ENCODE measurements around the gene TPGS2. TPM values are rescaled to one million over a fixed set of nuclear protein-coding genes. Genes with fewer than 3 reads are reported as not detected.

Gene TPGS2
- total and polyA plus RNA-seq, 5 donors from 2014 or later, result 45.6 to 107 (median 72.4) TPM

DNA sequence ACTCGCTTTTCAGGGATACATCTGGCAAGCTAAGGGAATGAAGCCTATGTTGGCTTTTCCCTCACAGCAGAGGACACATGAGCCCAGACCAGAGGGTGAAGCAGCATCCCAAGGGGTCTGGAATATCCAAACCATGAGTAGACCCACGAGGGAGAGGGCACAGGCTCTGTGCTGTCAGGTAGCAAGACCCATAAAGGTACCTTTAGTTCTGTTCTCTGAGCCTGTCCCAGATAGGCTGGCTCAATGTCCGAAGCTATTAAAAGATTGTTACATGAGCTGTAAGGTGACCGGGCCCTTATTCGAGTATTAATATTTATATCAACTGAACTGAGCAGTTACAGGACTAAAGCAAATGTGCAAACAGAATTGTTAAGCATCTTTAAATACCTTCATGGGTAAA lies 52.2 kb downstream of the TPGS2 start:
- Mint-ChIP-seq H3K9me3 (peaks cover 0 to 2% (median 0%) of the 10 kb centered on the region in 7 donors), H3K27ac (no peak overlapping the region), H3K4me1 (peaks cover 0 to 5% (median 2%) of the 10 kb centered on the region in 4 donors), H3K27me3 (no peaks in the 10 kb centered on the region), H3K4me3 (no peak overlapping the region), H3K36me3 (peaks cover 12% of the 10 kb centered on the region)
- Histone ChIP-seq H3K9me3 (ENCODE audit: control insufficient read depth in 2 of 2, low read length in 2 of 2) (no peaks in the 10 kb centered on the region), H3K27me3 (ENCODE audit: control insufficient read depth, insufficient read depth, low read length) (no peaks in the 10 kb centered on the region), H3K27ac (ENCODE audit: insufficient read depth, low read length, poor library complexity, severe bottlenecking) (no peak overlapping the region), H3K4me3 (ENCODE audit: low read depth, low read length) (no peak overlapping the region), H3K4me1 (ENCODE audit: control insufficient read depth, insufficient read depth, low read length, poor library complexity, severe bottlenecking) (no peaks in the 10 kb centered on the region), H3K36me3 (ENCODE audit: control insufficient read depth, insufficient read depth, low read length) (peaks cover 8% of the 10 kb centered on the region)
- ATAC-seq (ENCODE audit: low read depth in 2 of 2) (no peak), DNase-seq (no peak)

DNA sequence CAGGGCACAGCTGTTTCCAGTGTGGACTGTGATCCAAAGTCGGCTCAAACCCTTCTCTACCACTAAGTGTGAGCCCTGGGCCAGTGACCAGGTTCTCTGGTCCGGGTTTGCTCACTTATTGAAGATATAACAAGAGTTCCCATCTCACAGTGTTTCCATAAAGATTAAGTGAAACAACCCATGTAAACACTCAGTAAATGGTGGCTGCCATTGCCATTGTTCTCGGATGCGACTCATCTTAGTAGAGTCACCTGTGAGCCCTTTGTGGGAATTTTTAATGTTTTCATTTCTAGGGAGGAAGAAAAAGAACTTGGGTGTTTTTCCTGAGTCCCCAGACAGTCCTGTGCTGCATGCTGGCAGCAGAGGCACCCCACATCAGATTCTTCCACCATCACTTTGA lies 53.4 kb downstream of the TPGS2 start:
- ATAC-seq (ENCODE audit: low read depth in 2 of 2), result no peak
- Mint-ChIP-seq H3K36me3 (peaks cover 12% of the 10 kb centered on the region), H3K4me1 (peaks cover 7 to 15% (median 10%) of the 10 kb centered on the region in 4 donors), H3K4me3 (no peak overlapping the region), H3K27ac (no peak overlapping the region), H3K9me3 (peaks cover 0 to 5% (median 0%) of the 10 kb centered on the region in 7 donors), H3K27me3 (no peaks in the 10 kb centered on the region)
- H3K9me3 ChIP-seq (ENCODE audit: control insufficient read depth in 2 of 2, low read length in 2 of 2), result no peaks in the 10 kb centered on the region
- H3K27me3 ChIP-seq (ENCODE audit: control insufficient read depth, insufficient read depth, low read length), result no peaks in the 10 kb centered on the region
- peaks cover 6% of the 10 kb centered on the region for H3K36me3 ChIP-seq (ENCODE audit: control insufficient read depth, insufficient read depth, low read length)
- no peak overlapping the region for H3K4me3 ChIP-seq (ENCODE audit: low read depth, low read length)
- no peak for DNase-seq
- H3K27ac ChIP-seq (ENCODE audit: insufficient read depth, low read length, poor library complexity, severe bottlenecking), result no peak overlapping the region
- H3K4me1 ChIP-seq (ENCODE audit: control insufficient read depth, insufficient read depth, low read length, poor library complexity, severe bottlenecking), result no peaks in the 10 kb centered on the region

DNA sequence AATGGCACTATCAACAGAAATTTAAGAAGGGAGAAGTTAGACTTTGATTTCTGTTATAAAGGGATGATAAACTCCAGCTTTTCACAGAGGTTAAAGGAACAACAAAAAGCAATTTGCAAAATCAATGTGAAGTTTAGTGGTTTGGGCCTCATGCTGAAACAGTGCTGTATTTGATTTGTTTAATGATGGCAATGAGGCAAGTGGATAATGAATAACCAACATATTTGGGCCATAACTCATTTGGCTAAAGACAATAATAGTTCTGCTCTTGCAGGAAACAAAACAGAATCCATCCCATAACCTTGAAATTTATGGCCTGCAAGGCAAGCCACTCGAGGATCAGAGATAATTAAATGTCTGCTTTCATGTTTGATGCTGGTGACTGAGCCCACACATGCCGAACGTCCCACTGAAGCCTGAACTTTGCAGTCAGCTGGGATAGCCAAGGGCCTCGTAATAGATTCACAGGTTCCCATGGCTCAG lies 56.5 kb downstream of the TPGS2 start:
- no peak for DNase-seq
- no peak overlapping the region for H3K27ac ChIP-seq (ENCODE audit: insufficient read depth, low read length, poor library complexity, severe bottlenecking)
- no peak overlapping the region for H3K4me3 ChIP-seq (ENCODE audit: low read depth, low read length)
- Mint-ChIP-seq H3K27ac (no peak overlapping the region), H3K36me3 (no peaks in the 10 kb centered on the region), H3K4me1 (peaks cover 7 to 16% (median 10%) of the 10 kb centered on the region in 4 donors), H3K27me3 (no peaks in the 10 kb centered on the region), H3K4me3 (no peak overlapping the region), H3K9me3 (peaks cover 0 to 5% (median 0%) of the 10 kb centered on the region in 7 donors)
- ATAC-seq (ENCODE audit: low read depth in 2 of 2), result no peak
- H3K4me1 ChIP-seq (ENCODE audit: control insufficient read depth, insufficient read depth, low read length, poor library complexity, severe bottlenecking), result no peaks in the 10 kb centered on the region
- H3K27me3 ChIP-seq (ENCODE audit: control insufficient read depth, insufficient read depth, low read length), result no peaks in the 10 kb centered on the region
- H3K36me3 ChIP-seq (ENCODE audit: control insufficient read depth, insufficient read depth, low read length), result no peaks in the 10 kb centered on the region
- no peaks in the 10 kb centered on the region for H3K9me3 ChIP-seq (ENCODE audit: control insufficient read depth in 2 of 2, low read length in 2 of 2)

DNA sequence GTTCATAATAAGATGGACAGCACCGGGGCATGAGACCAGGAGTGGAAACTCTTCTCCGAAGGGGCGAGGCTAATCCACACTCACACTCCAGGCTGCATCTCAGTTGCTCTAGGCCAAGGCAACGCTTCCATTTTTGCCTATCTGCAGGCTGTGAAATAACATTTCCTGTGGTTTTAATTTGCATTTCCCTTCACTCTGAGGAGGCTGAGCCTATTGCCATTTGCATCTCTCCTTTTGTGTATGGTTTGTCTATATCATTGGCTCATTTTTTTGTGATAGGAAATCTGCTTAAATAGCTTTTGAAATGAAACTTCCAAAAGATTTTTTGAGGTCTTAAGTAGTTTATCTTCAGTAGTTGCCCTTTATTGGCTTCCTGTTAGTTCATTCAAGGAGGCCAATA lies 57.6 kb downstream of the TPGS2 start:
- peak overlapping the region; percentile 26 for H3K4me3 ChIP-seq (ENCODE audit: low read depth, low read length)
- H3K27ac Mint-ChIP-seq, result peak overlapping the region in 1 of 3 donors; percentile 67
- peaks cover 7 to 16% (median 10%) of the 10 kb centered on the region in 4 donors for H3K4me1 Mint-ChIP-seq
- ATAC-seq (ENCODE audit: low read depth in 2 of 2), result no peak
- no peak overlapping the region for H3K27ac ChIP-seq (ENCODE audit: insufficient read depth, low read length, poor library complexity, severe bottlenecking)
- no peaks in the 10 kb centered on the region for H3K4me1 ChIP-seq (ENCODE audit: control insufficient read depth, insufficient read depth, low read length, poor library complexity, severe bottlenecking)
- no peaks in the 10 kb centered on the region for H3K36me3 Mint-ChIP-seq
- H3K4me3 Mint-ChIP-seq, result no peak overlapping the region
- peak in 1 of 3 donors; percentile 33 for DNase-seq
- no peaks in the 10 kb centered on the region for H3K36me3 ChIP-seq (ENCODE audit: control insufficient read depth, insufficient read depth, low read length)
- H3K27me3 ChIP-seq (ENCODE audit: control insufficient read depth, insufficient read depth, low read length), result no peaks in the 10 kb centered on the region
- H3K27me3 Mint-ChIP-seq, result no peaks in the 10 kb centered on the region
- no peaks in the 10 kb centered on the region for H3K9me3 ChIP-seq (ENCODE audit: control insufficient read depth in 2 of 2, low read length in 2 of 2)
- H3K9me3 Mint-ChIP-seq, result peaks cover 0 to 5% (median 0%) of the 10 kb centered on the region in 7 donors

DNA sequence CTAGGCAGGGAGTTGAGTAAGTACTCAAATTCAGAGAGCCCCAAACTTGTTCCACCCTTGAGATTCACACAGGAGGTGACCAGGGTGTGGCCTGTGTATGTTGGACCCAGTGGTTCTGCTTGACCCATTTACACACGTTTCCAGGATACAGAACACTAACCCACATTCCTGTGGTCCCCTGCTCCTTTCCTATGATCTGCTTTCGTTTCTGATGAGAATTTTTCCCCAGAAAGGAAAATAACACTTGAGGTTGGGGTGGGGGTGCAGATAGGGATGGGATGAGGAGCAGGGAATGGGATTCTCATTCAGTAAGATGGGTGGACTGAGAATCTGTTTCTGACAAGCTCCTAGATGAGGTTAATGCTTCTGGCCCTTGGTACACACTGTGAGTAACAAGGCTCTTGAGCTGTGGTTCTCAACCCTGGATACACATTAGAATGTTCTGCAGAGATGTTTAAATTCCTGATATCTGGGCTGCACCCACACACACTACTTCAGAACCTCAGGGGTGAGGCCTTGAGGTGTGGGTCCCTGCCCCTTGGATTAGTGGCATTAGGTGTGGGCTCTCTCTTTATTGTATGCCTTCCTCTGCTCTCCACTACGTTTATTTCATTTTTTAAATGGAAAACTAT lies 58.4 kb downstream of the TPGS2 start:
- no peak for ATAC-seq (ENCODE audit: low read depth in 2 of 2)
- H3K4me1 Mint-ChIP-seq, result peaks cover 7 to 16% (median 10%) of the 10 kb centered on the region in 4 donors
- H3K27ac ChIP-seq (ENCODE audit: insufficient read depth, low read length, poor library complexity, severe bottlenecking), result no peak overlapping the region
- no peaks in the 10 kb centered on the region for H3K36me3 ChIP-seq (ENCODE audit: control insufficient read depth, insufficient read depth, low read length)
- peaks cover 0 to 4% (median 0%) of the 10 kb centered on the region in 7 donors for H3K9me3 Mint-ChIP-seq
- H3K27me3 Mint-ChIP-seq, result no peaks in the 10 kb centered on the region
- no peaks in the 10 kb centered on the region for H3K4me1 ChIP-seq (ENCODE audit: control insufficient read depth, insufficient read depth, low read length, poor library complexity, severe bottlenecking)
- no peaks in the 10 kb centered on the region for H3K27me3 ChIP-seq (ENCODE audit: control insufficient read depth, insufficient read depth, low read length)
- H3K4me3 ChIP-seq (ENCODE audit: low read depth, low read length), result no peak overlapping the region
- no peaks in the 10 kb centered on the region for H3K36me3 Mint-ChIP-seq
- H3K27ac Mint-ChIP-seq, result no peak overlapping the region
- H3K4me3 Mint-ChIP-seq, result no peak overlapping the region
- DNase-seq, result no peak
- no peaks in the 10 kb centered on the region for H3K9me3 ChIP-seq (ENCODE audit: control insufficient read depth in 2 of 2, low read length in 2 of 2)

DNA sequence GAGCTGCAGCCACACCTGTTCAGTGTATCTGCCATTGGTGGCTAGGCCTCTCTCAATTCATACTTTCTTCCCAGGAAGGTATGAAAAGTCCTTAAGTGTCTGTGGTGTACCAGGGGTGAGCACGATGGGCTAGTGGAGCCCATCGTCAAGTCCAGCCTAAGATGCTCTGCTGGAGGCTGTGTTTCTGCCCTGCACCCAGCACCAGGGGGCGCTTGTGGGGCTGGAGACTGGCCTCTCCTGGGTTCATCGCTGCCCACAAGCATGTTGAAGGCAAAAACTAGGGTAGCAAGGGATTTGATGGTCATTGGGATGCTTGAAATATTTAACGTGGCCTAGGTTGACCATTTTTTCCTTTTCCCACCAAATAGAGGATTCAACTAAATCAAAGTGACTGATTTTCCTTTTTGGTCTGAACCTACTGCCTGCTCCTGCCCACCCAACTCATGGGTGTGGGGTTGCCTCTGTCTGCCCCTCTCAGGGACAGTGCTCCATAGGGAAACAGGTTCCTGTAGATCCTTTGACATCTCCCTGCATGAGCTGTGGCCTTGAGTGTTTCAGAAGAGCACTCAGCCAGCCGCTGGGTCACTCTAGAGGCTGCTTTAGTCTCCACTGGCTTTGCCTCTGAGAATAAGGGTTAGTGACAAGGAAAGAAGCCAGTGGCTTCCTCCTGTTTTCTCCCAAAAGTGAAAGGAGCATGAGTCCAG lies 59.0 kb downstream of the TPGS2 start:
- Histone ChIP-seq H3K27me3 (ENCODE audit: control insufficient read depth, insufficient read depth, low read length) (no peaks in the 10 kb centered on the region), H3K4me1 (ENCODE audit: control insufficient read depth, insufficient read depth, low read length, poor library complexity, severe bottlenecking) (no peaks in the 10 kb centered on the region), H3K27ac (ENCODE audit: insufficient read depth, low read length, poor library complexity, severe bottlenecking) (no peak overlapping the region), H3K36me3 (ENCODE audit: control insufficient read depth, insufficient read depth, low read length) (no peaks in the 10 kb centered on the region), H3K9me3 (ENCODE audit: control insufficient read depth in 2 of 2, low read length in 2 of 2) (no peaks in the 10 kb centered on the region), H3K4me3 (ENCODE audit: low read depth, low read length) (no peak overlapping the region)
- Mint-ChIP-seq H3K4me1 (peaks cover 7 to 16% (median 10%) of the 10 kb centered on the region in 4 donors), H3K4me3 (no peak overlapping the region), H3K36me3 (no peaks in the 10 kb centered on the region), H3K9me3 (peaks cover 0 to 4% (median 0%) of the 10 kb centered on the region in 7 donors), H3K27ac (no peak overlapping the region), H3K27me3 (no peaks in the 10 kb centered on the region)
- DNase-seq (peak in 1 of 3 donors; percentile 22), ATAC-seq (ENCODE audit: low read depth in 2 of 2) (no peak)

DNA sequence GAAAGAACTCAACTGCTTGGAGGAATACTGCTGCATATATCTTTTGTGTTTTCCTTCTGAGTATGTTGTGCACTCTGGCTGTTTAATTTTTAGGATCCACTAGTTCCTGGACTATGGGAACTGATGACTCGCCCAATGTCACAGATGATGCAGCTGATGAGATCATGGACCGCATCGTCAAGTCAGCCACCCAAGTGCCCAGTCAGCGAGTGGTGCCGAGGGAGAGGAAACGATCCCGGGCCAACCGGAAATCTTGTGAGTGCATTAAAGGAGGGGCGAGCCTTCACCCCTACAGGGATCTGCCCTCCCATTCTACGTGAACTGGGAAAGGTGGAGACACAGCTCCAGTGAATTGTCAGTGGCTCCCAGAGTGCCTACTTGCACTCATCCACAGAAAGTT lies 59.6 kb downstream of the TPGS2 start:
- Histone ChIP-seq H3K9me3 (ENCODE audit: control insufficient read depth in 2 of 2, low read length in 2 of 2) (no peaks in the 10 kb centered on the region), H3K4me3 (ENCODE audit: low read depth, low read length) (no peak overlapping the region), H3K36me3 (ENCODE audit: control insufficient read depth, insufficient read depth, low read length) (no peaks in the 10 kb centered on the region), H3K27ac (ENCODE audit: insufficient read depth, low read length, poor library complexity, severe bottlenecking) (no peak overlapping the region), H3K27me3 (ENCODE audit: control insufficient read depth, insufficient read depth, low read length) (no peaks in the 10 kb centered on the region), H3K4me1 (ENCODE audit: control insufficient read depth, insufficient read depth, low read length, poor library complexity, severe bottlenecking) (no peaks in the 10 kb centered on the region)
- H3K9me3 Mint-ChIP-seq, result peaks cover 0 to 4% (median 0%) of the 10 kb centered on the region in 7 donors
- H3K36me3 Mint-ChIP-seq, result no peaks in the 10 kb centered on the region
- H3K4me3 Mint-ChIP-seq, result no peak overlapping the region
- no peak for ATAC-seq (ENCODE audit: low read depth in 2 of 2)
- H3K27ac Mint-ChIP-seq, result no peak overlapping the region
- no peak for DNase-seq
- no peaks in the 10 kb centered on the region for H3K27me3 Mint-ChIP-seq
- peaks cover 7 to 16% (median 10%) of the 10 kb centered on the region in 4 donors for H3K4me1 Mint-ChIP-seq
